ENCODE measurements around the gene OIT3. TPM values are rescaled to one million over a fixed set of nuclear protein-coding genes. Genes with fewer than 3 reads are reported as not detected.
A peak's percentile ranks its signal among the peaks of the same experiment; 100 is the strongest.

The OIT3 gene
- total and polyA plus RNA-seq, 2 donors (not counting 3 experiments of a cell fraction or from before 2014, with no cell fraction given): 0.15 TPM; not detected in 1

- peak; percentile 75 for FAIRE-seq
Observed at GRCh38 chr10:72887043-72887442, 6.5 kb upstream of the OIT3 start.

More at GRCh38 chr10:72887043-72887442, 6.5 kb upstream of the OIT3 start:
- CTCF ChIA-PET: no interaction called here
- intact Hi-C loops (cut with micrococcal nuclease) (loop anchor here (1.0 to 5.0 kb wide), 3 partner anchors 157 to 262 kb away; partner anchors contain the start of gene MCU), dilution Hi-C loops (cut with MboI; ENCODE audit: extremely low pct_ligation_motif_present, low sequenced_read_pairs) (no loop called here)
- H2AFZ ChIP-seq (ENCODE audit: low read depth, low read length): peak overlapping the region; percentile 82
- H3K79me2 ChIP-seq (ENCODE audit: control insufficient read depth, insufficient read depth, low read length): no peaks in the 10 kb centered on the region
- peak overlapping the region; percentile 61 for H3K9ac ChIP-seq (replicated peaks; ENCODE audit: extremely low read depth, insufficient read depth, low read length)
- no peaks in the 10 kb centered on the region for H3K9me3 ChIP-seq (replicated peaks; ENCODE audit: control insufficient read depth, insufficient read depth, low read length)
- H3K4me1 ChIP-seq (ENCODE audit: control insufficient read depth, extremely low read depth, insufficient read depth, low read length): peaks cover 25% of the 10 kb centered on the region
- peak overlapping the region; percentile 95 for H3K27ac ChIP-seq (ENCODE audit: insufficient read depth, low read depth, low read length)
- peak overlapping the region in 2 of 3 experiments; percentile 12 to 47 for H3K4me3 ChIP-seq (replicated peaks in 1 of 3; ENCODE audit: insufficient read depth in 1 of 3, low read depth in 1 of 3, low read length in 3 of 3)
- POLR2A ChIA-PET: no interaction called here
- no peaks in the 10 kb centered on the region for H4K20me1 ChIP-seq (replicated peaks; ENCODE audit: control insufficient read depth, extremely low read depth, insufficient read depth, low read length)
- BruUV-seq (replicated peaks): no TSS peak
- H3K9me1 ChIP-seq (replicated peaks; ENCODE audit: control insufficient read depth, extremely low read depth, insufficient read depth, low read length): no peaks in the 10 kb centered on the region
- peak; percentile 93 for DNase-seq (ENCODE audit: low read depth, low spot score)
- TF ChIP-seq POLR2AphosphoS5 (IDR thresholded peaks at IDR 0.05; ENCODE audit: insufficient read depth, low read depth, low read length) (peak; percentile 62), GATA2 (IDR thresholded peaks at IDR 0.05; ENCODE audit: insufficient read depth, insufficient read length, low read depth, low read length) (no peak), CTCF (IDR thresholded peaks at IDR 0.05; ENCODE audit: extremely low read depth in 1 of 2, insufficient read depth in 1 of 2, low read depth in 1 of 2, low read length in 2 of 2) (no peak), EZH2 (IDR thresholded peaks at IDR 0.05; ENCODE audit: borderline replicate concordance, low read depth, low read length, severe bottlenecking) (no peak), MYC (IDR thresholded peaks at IDR 0.05; ENCODE audit: low read depth, low read length) (no peak), MAX (IDR thresholded peaks at IDR 0.05; ENCODE audit: insufficient read depth, insufficient read length) (no peak), POLR2A (IDR thresholded peaks at IDR 0.05; ENCODE audit: low read depth, low read length) (no peak), JUN (IDR thresholded peaks at IDR 0.05; ENCODE audit: borderline replicate concordance, insufficient read depth, insufficient read length, low read depth) (peak; percentile 56), FOS (IDR thresholded peaks at IDR 0.05; ENCODE audit: borderline replicate concordance, insufficient read depth, low read length) (peak; percentile 44)
- peak overlapping the region; percentile 75 for H3K4me2 ChIP-seq (ENCODE audit: insufficient read depth, low read length)
- no peaks in the 10 kb centered on the region for H3K36me3 ChIP-seq (ENCODE audit: control insufficient read depth in 2 of 2, extremely low read depth in 1 of 2, insufficient read depth in 2 of 2, low read length in 2 of 2)
- no peaks in the 10 kb centered on the region for H3K27me3 ChIP-seq (ENCODE audit: control insufficient read depth in 2 of 2, insufficient read depth in 2 of 2, low read length in 2 of 2)

Measured in endothelial cell of umbilical vein (primary cell).